KMS-11 (cell line): Measurements from ENCODE around the gene KIT.

Experiments used
- H2AFZ ChIP-seq: fragments of 200-600 bp; sonication (generic); 2 replicates; pipeline ENCODE4 v1.6.1; 2016; ENCODE audit warnings: antibody characterized with exemption, mixed run types, low read depth
- H3K27ac ChIP-seq: fragments of 200-600 bp; sonication (generic); 2 replicates; pipeline ENCODE4 v1.6.1; 2016; ENCODE audit warnings: mild to moderate bottlenecking, mixed run types
- H3K27me3 ChIP-seq: fragments of 200-600 bp; sonication (generic); 2 replicates; pipeline ENCODE4 v1.6.1; 2017; ENCODE audit warnings: mild to moderate bottlenecking, low read depth, mixed run types, moderate library complexity; ENCODE audit not compliant: insufficient read depth
- H3K36me3 ChIP-seq: fragments of 200-600 bp; sonication (generic); 2 replicates; pipeline ENCODE4 v1.6.1; 2017; ENCODE audit warnings: mild to moderate bottlenecking, mixed run types; ENCODE audit not compliant: insufficient read depth
- H3K4me1 ChIP-seq: fragments of 200-600 bp; sonication (generic); 2 replicates; pipeline ENCODE4 v1.6.1; 2016; ENCODE audit warnings: mild to moderate bottlenecking, low read depth, mixed run types; ENCODE audit not compliant: poor library complexity, severe bottlenecking
- H3K4me2 ChIP-seq: fragments of 200-600 bp; sonication (generic); 2 replicates; pipeline ENCODE4 v1.7.0; 2016; ENCODE audit warnings: mild to moderate bottlenecking, mixed run types
- H3K4me3 ChIP-seq: fragments of 200-600 bp; sonication (generic); IDR thresholded peaks from 2 replicates; pipeline ENCODE4 v1.6.1; 2017; ENCODE audit warnings: low read depth, low read length, mixed read lengths; ENCODE audit not compliant: insufficient read depth
- H3K79me2 ChIP-seq: fragments of 200-600 bp; sonication (generic); 2 replicates; pipeline ENCODE4 v1.6.1; 2016; ENCODE audit warnings: low read depth, mixed run types; ENCODE audit not compliant: insufficient read depth
- H3K9ac ChIP-seq: fragments of 200-600 bp; sonication (generic); 2 replicates; pipeline ENCODE4 v1.6.1; 2016; ENCODE audit warnings: mild to moderate bottlenecking, mixed run types
- H4K20me1 ChIP-seq: fragments of 200-600 bp; sonication (generic); 2 replicates; pipeline ENCODE4 v1.6.1; 2016; ENCODE audit warnings: mild to moderate bottlenecking, mixed run types; ENCODE audit not compliant: insufficient read depth
- TF ChIP-seq, protein P1 (sequence below): fragments of 200-600 bp; sonication (generic); conservative IDR thresholded peaks from 2 replicates; pipeline ENCODE4 v1.6.1; 2017; ENCODE audit warnings: low read depth, mild to moderate bottlenecking, antibody characterized with exemption, low read length, moderate library complexity, mixed read lengths

Gene KIT

DNA sequence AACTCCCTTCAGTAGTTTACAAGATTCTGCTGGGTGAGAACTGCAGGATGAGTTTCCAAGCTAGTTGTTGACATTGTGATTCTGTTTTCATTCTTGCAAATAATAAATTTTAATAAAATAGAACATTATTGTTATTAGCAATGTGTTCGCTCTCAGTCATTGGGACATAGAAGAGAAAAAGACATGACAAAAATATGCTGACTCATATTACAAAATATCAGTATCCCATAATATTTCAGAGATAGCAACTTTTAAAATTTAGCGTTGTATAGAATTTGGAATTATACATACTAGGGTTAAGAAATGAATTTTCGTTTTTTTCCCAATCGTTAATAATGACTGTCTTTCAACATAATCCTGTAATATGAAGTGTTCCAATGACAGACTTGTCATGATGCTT, 45.4 kb downstream of the KIT start:
- H3K27ac ChIP-seq: no peak overlapping the region
- H3K36me3 ChIP-seq: no peaks in the 10 kb centered on the region
- H3K4me2 ChIP-seq: no peak overlapping the region
- H3K79me2 ChIP-seq: no peaks in the 10 kb centered on the region
- no peak overlapping the region for H2AFZ ChIP-seq
- no peaks in the 10 kb centered on the region for H4K20me1 ChIP-seq
- TF ChIP-seq, protein P1, sequence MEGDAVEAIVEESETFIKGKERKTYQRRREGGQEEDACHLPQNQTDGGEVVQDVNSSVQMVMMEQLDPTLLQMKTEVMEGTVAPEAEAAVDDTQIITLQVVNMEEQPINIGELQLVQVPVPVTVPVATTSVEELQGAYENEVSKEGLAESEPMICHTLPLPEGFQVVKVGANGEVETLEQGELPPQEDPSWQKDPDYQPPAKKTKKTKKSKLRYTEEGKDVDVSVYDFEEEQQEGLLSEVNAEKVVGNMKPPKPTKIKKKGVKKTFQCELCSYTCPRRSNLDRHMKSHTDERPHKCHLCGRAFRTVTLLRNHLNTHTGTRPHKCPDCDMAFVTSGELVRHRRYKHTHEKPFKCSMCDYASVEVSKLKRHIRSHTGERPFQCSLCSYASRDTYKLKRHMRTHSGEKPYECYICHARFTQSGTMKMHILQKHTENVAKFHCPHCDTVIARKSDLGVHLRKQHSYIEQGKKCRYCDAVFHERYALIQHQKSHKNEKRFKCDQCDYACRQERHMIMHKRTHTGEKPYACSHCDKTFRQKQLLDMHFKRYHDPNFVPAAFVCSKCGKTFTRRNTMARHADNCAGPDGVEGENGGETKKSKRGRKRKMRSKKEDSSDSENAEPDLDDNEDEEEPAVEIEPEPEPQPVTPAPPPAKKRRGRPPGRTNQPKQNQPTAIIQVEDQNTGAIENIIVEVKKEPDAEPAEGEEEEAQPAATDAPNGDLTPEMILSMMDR: no peak
- no peak overlapping the region for H3K9ac ChIP-seq
- H3K4me3 ChIP-seq: no peak overlapping the region
- H3K4me1 ChIP-seq: no peaks in the 10 kb centered on the region
- no peaks in the 10 kb centered on the region for H3K27me3 ChIP-seq

DNA sequence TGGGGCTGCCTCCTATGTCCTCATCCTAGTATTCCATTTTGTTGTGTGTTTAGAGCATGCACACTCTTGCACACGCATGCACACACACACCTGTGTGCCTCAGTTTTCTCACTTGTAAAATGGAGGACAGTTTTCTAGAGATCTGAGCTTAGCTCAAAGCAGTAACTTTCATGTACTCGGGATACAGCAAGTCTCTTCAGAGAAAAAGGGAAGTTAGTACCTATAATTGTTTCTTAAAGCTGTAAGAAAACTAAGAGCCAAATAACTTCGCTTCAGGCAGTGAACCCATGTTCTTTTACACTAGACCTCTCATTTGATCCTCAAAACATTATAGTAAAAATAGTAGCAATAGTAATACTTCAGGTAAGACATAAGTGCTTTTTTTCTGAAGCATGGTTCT, 49.6 kb downstream of the KIT start:
- no peaks in the 10 kb centered on the region for H3K36me3 ChIP-seq
- H3K27me3 ChIP-seq: no peaks in the 10 kb centered on the region
- no peaks in the 10 kb centered on the region for H3K79me2 ChIP-seq
- no peaks in the 10 kb centered on the region for H4K20me1 ChIP-seq
- no peak overlapping the region for H3K4me2 ChIP-seq
- no peak overlapping the region for H3K27ac ChIP-seq
- TF ChIP-seq, protein P1: no peak
- H3K9ac ChIP-seq: no peak overlapping the region
- no peak overlapping the region for H3K4me3 ChIP-seq
- no peaks in the 10 kb centered on the region for H3K4me1 ChIP-seq
- H2AFZ ChIP-seq: no peak overlapping the region

DNA sequence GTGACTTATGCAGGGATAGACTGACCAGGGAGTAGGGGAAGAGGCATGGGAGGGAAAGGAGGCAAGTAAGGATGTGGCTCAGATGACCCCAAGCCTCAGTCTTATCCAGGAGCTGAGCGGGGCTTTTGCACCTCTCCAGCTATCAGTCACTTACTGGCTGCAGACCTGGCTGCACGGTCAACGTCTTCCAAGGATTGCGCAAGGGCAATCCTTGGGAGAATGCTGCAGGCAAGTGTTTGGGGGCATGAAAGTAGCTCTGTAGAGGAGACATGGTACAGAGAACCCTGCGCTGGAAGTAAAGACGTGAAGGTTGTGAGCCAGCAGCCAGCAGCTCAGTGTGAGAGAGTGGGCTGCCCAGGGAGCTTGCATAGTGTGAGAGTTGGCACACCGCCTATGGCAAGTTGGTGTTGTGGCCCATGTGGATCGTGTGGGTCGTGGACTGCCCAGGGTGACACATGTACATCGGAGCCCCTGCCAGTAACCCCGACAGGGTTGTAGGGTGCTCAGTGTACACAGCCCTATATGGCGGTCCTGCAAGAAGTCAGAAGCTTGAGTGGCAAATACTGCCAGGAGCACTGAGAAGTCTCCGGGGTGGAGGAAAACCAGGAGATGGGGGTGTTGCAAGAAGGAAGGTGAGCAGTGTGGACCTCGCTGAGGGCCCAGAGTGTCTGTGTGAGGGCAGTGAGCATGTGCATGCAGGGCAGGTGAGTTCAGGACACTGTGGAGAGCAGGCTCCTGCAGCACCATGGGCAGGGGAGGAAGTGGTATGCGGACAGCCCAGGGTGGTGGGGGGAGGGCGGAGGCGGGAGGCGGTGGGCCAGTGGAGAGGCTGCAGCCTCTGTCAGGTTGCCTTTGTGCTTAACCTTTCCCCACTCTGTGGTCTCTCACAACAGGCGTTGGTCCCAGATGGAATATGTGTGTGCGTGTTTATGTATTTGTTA, 50.9 kb downstream of the KIT start:
- no peak overlapping the region for H3K9ac ChIP-seq
- TF ChIP-seq, protein P1: no peak
- H4K20me1 ChIP-seq: no peaks in the 10 kb centered on the region
- H3K79me2 ChIP-seq: no peaks in the 10 kb centered on the region
- H3K36me3 ChIP-seq: no peaks in the 10 kb centered on the region
- H3K4me3 ChIP-seq: no peak overlapping the region
- no peaks in the 10 kb centered on the region for H3K27me3 ChIP-seq
- no peak overlapping the region for H3K27ac ChIP-seq
- H2AFZ ChIP-seq: no peak overlapping the region
- no peaks in the 10 kb centered on the region for H3K4me1 ChIP-seq
- no peak overlapping the region for H3K4me2 ChIP-seq

DNA sequence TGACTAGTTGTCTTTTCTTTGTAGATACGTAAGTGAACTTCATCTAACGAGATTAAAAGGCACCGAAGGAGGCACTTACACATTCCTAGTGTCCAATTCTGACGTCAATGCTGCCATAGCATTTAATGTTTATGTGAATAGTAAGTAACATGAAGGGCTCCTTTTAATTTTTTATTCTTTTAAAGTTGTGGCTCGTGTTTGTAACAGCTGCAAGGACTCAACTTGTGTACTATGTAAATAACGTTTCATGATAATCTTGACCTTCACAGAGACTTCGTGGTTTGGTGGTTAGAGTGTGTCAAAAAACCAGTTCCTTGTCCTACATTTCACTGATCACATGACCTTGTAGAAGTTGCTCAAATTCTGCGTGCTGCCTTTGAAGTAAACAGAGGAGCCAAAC, 51.6 kb downstream of the KIT start:
- H3K4me3 ChIP-seq: no peak overlapping the region
- H4K20me1 ChIP-seq: no peaks in the 10 kb centered on the region
- no peaks in the 10 kb centered on the region for H3K27me3 ChIP-seq
- TF ChIP-seq, protein P1: no peak
- H3K36me3 ChIP-seq: no peaks in the 10 kb centered on the region
- no peaks in the 10 kb centered on the region for H3K4me1 ChIP-seq
- no peak overlapping the region for H3K4me2 ChIP-seq
- no peak overlapping the region for H2AFZ ChIP-seq
- no peaks in the 10 kb centered on the region for H3K79me2 ChIP-seq
- no peak overlapping the region for H3K27ac ChIP-seq
- no peak overlapping the region for H3K9ac ChIP-seq
